H9 (cell line): ENCODE data around the gene PTPMT1. TPM values are rescaled to one million over a fixed set of nuclear protein-coding genes. Genes with fewer than 3 reads are reported as not detected.

Experiments
- DNase-seq: peaks from one replicate; pipeline ENCODE4 v3.0.0-alpha.2; 2017
- H2AFZ ChIP-seq: one replicate; pipeline ENCODE4 v1.6.1; 2013; ENCODE audit warnings: mild to moderate bottlenecking, low read length, control low read depth, moderate library complexity
- H2AK5ac ChIP-seq: 2 replicates; pipeline ENCODE4 v1.6.1; 2013; ENCODE audit warnings: low read length, control low read depth, mixed read lengths; ENCODE audit not compliant: insufficient read length
- H2BK120ac ChIP-seq: one replicate; pipeline ENCODE4 v1.6.1; 2013; ENCODE audit warnings: low read depth, mild to moderate bottlenecking, low read length, control low read depth, inconsistent platforms; ENCODE audit not compliant: poor library complexity, severe bottlenecking
- H2BK12ac ChIP-seq: 2 replicates; pipeline ENCODE4 v1.6.1; 2013; ENCODE audit warnings: low read length, control low read depth, mixed read lengths, low read depth; ENCODE audit not compliant: insufficient read length
- H2BK15ac ChIP-seq: 2 replicates; pipeline ENCODE4 v1.6.1; 2013; ENCODE audit warnings: low read depth, low read length, control low read depth
- H2BK20ac ChIP-seq: one replicate; pipeline ENCODE4 v1.6.1; 2013; ENCODE audit warnings: low read depth, mild to moderate bottlenecking, low read length, control low read depth, inconsistent platforms; ENCODE audit not compliant: poor library complexity, severe bottlenecking
- H2BK5ac ChIP-seq: 2 replicates; pipeline ENCODE4 v1.6.1; 2013; ENCODE audit warnings: low read length, control low read depth, mixed read lengths; ENCODE audit not compliant: insufficient read length
- H3K14ac ChIP-seq: 2 replicates; pipeline ENCODE4 v1.6.1; 2013; ENCODE audit warnings: low read length, control low read depth; ENCODE audit not compliant: insufficient read depth
- H3K18ac ChIP-seq: 2 replicates; pipeline ENCODE4 v1.6.1; 2013; ENCODE audit warnings: low read depth, mild to moderate bottlenecking, mixed read lengths, low read length, control low read depth; ENCODE audit not compliant: insufficient read length
- H3K23ac ChIP-seq: 2 replicates; pipeline ENCODE4 v1.6.1; 2013; ENCODE audit warnings: low read length, control low read depth, mixed read lengths, low read depth; ENCODE audit not compliant: insufficient read length
- H3K23me2 ChIP-seq: 2 replicates; pipeline ENCODE4 v1.6.1; 2013; ENCODE audit warnings: low read depth, mild to moderate bottlenecking, mixed read lengths, low read length, control low read depth; ENCODE audit not compliant: insufficient read length, poor library complexity, severe bottlenecking
- H3K27ac ChIP-seq: 2 replicates; pipeline ENCODE4 v1.5.1; 2013; ENCODE audit warnings: low read length, control low read depth, mixed read lengths, low read depth; ENCODE audit not compliant: insufficient read length
- H3K27me3 ChIP-seq: 2 replicates; pipeline ENCODE4 v1.6.1; 2013; ENCODE audit warnings: low read length, control low read depth, inconsistent platforms; ENCODE audit not compliant: insufficient read depth
- H3K4ac ChIP-seq: 2 replicates; pipeline ENCODE4 v1.6.1; 2013; ENCODE audit warnings: low read depth, mild to moderate bottlenecking, control low read depth, inconsistent platforms, low read length, moderate library complexity
- H3K4me1 ChIP-seq: 2 replicates; pipeline ENCODE4 v1.6.1; 2013; ENCODE audit warnings: low read length, control low read depth, inconsistent platforms; ENCODE audit not compliant: insufficient read depth
- H3K4me2 ChIP-seq: 2 replicates; pipeline ENCODE4 v1.6.1; 2013; ENCODE audit warnings: low read length, control low read depth, mixed read lengths; ENCODE audit not compliant: insufficient read length, insufficient read depth
- H3K56ac ChIP-seq: 2 replicates; pipeline ENCODE4 v1.6.1; 2013; ENCODE audit warnings: low read depth, mild to moderate bottlenecking, mixed read lengths, low read length, control low read depth; ENCODE audit not compliant: insufficient read length
- H3K79me1 ChIP-seq: 2 replicates; pipeline ENCODE4 v1.6.1; 2013; ENCODE audit warnings: low read depth, mild to moderate bottlenecking, moderate library complexity, low read length, control low read depth, inconsistent platforms; ENCODE audit not compliant: insufficient read depth, poor library complexity, severe bottlenecking
- H3K79me2 ChIP-seq: 2 replicates; pipeline ENCODE4 v1.6.1; 2013; ENCODE audit warnings: low read length, control low read depth, inconsistent platforms; ENCODE audit not compliant: insufficient read depth
- H3K9ac ChIP-seq: 2 replicates; pipeline ENCODE4 v1.6.1; 2013; ENCODE audit warnings: low read length, control low read depth, mixed read lengths; ENCODE audit not compliant: insufficient read length; ENCODE audit errors: extremely low read depth
- H3K9me3 ChIP-seq: one replicate; pipeline ENCODE4 v1.6.1; 2013; ENCODE audit warnings: low read depth, low read length, inconsistent platforms; ENCODE audit not compliant: control insufficient read depth
- H3T11ph ChIP-seq: one replicate; pipeline ENCODE4 v1.6.1; 2013; ENCODE audit warnings: mild to moderate bottlenecking, low read length, control low read depth, inconsistent platforms
- H4K20me1 ChIP-seq: one replicate; pipeline ENCODE4 v1.6.1; 2013; ENCODE audit not compliant: control insufficient read depth, insufficient read length, insufficient read depth
- H4K5ac ChIP-seq: 2 replicates; pipeline ENCODE4 v1.6.1; 2013; ENCODE audit warnings: low read depth, mild to moderate bottlenecking, mixed read lengths, low read length, control low read depth; ENCODE audit not compliant: insufficient read length
- H4K8ac ChIP-seq: replicated peaks from 2 replicates; pipeline ENCODE4 v1.6.1; 2013; ENCODE audit warnings: low read length, control low read depth, mixed read lengths, low read depth; ENCODE audit not compliant: insufficient read length
- H4K91ac ChIP-seq: 2 replicates; pipeline ENCODE4 v1.6.1; 2013; ENCODE audit warnings: low read depth, mild to moderate bottlenecking, moderate library complexity, mixed read lengths, low read length, control low read depth; ENCODE audit not compliant: insufficient read length
- H3K27ac Mint-ChIP-seq, 3 experiments: 2 replicates in 2 of 3; 3 replicates in 1 of 3; pipeline ENCODE4 v1.8.0; 2020 to 2021; ENCODE audit warnings: mixed read lengths in 3 of 3, mild to moderate bottlenecking in 1 of 3, moderate library complexity in 1 of 3
- H3K27me3 Mint-ChIP-seq: 2 replicates; pipeline ENCODE4 v1.8.0; 2021; ENCODE audit warnings: low read depth, mild to moderate bottlenecking, moderate library complexity, mixed read lengths
- H3K36me3 Mint-ChIP-seq, 3 experiments: 2 replicates in 2 of 3; 3 replicates in 1 of 3; pipeline ENCODE4 v1.8.0; 2020 to 2021; ENCODE audit warnings: low read depth in 3 of 3, mixed read lengths in 3 of 3; ENCODE audit not compliant: insufficient read depth in 1 of 3
- H3K4me1 Mint-ChIP-seq, 2 experiments: 2 replicates each; pipeline ENCODE4 v1.8.0; 2020; ENCODE audit warnings: mixed read lengths in 2 of 2
- H3K4me3 Mint-ChIP-seq, 2 experiments: 2 replicates in 1 of 2; 3 replicates in 1 of 2; pipeline ENCODE4 v1.8.0; 2020 to 2021; ENCODE audit warnings: mild to moderate bottlenecking in 2 of 2, mixed read lengths in 2 of 2, moderate library complexity in 1 of 2
- H3K9me3 Mint-ChIP-seq, 2 experiments: 2 replicates in 1 of 2; 3 replicates in 1 of 2; pipeline ENCODE4 v1.8.0; 2020; ENCODE audit warnings: mild to moderate bottlenecking in 2 of 2, mixed read lengths in 2 of 2, moderate library complexity in 1 of 2
- CTCF ChIP-seq: fragments of 200-600 bp; sonication (generic); conservative IDR thresholded peaks from 3 replicates; pipeline ENCODE4 v1.8.0; 2021; ENCODE audit warnings: antibody characterized with exemption, mild to moderate bottlenecking
- WGBS: extraction: QIAGEN DNeasy Blood & Tissue Kit; methylation state at CpG from one replicate; pipeline ENCODE4 v1.1.7; 2013; ENCODE audit warnings: missing lambda C conversion rate, low lambda C conversion rate, mixed read lengths; ENCODE audit not compliant: insufficient read length; ENCODE audit errors: extremely low coverage; 5-methylcytosine and 5-hydroxymethylcytosine counted together
- total RNA-seq: library from RNA; stranded (reverse); gene quantifications from 2 replicates; pipeline ENCODE4 v1.2.1, GENCODE V29; 2021

PTPMT1 gene
- total RNA-seq, 1 experiment from 2014 or later, result 72.9 TPM

GRCh38 chr11:47552566-47553405 lies 12.6 kb upstream of the PTPMT1 start, which contains the start of gene CELF1:
Gene CELF1 (minus strand): TSS chr11:47553132. CDS start chr11:47499523, 53,609 bp downstream.
- H3K4me1 ChIP-seq, result no peaks in the 10 kb centered on the region; the same call in 1 of the 2 replicates
- H2AK5ac ChIP-seq, result no peak within 1 kb of the TSS
- no peak within 1 kb of the TSS for H2AFZ ChIP-seq
- H3K23ac ChIP-seq, result no peak within 1 kb of the TSS
- H2BK5ac ChIP-seq, result no peak within 1 kb of the TSS
- H2BK120ac ChIP-seq, result no peak within 1 kb of the TSS
- no peak within 1 kb of the TSS for H3T11ph ChIP-seq
- H3K27ac ChIP-seq, result peak within 1 kb of the TSS; percentile 3
- H3K79me1 ChIP-seq, result no peaks in the 10 kb centered on the region
- H4K8ac ChIP-seq, result no peak within 1 kb of the TSS
- H3K36me3 Mint-ChIP-seq, result peaks cover 14 to 31% (median 19%) of the 10 kb centered on the region in 3 experiments; a peak in 6 of 7 replicates
- H3K4me2 ChIP-seq, result peak within 1 kb of the TSS; percentile 86
- no peaks in the 10 kb centered on the region for H3K9me3 ChIP-seq
- peaks cover 25 to 26% of the 10 kb centered on the region in 2 experiments for H3K4me1 Mint-ChIP-seq
- H4K5ac ChIP-seq, result no peak within 1 kb of the TSS
- no CpG with 5 or more reads among the region's 89 CpGs for WGBS
- peak; percentile 92 for DNase-seq
- no peak within 1 kb of the TSS for H3K56ac ChIP-seq
- H3K9ac ChIP-seq, result peak within 1 kb of the TSS; percentile 84
- no peak within 1 kb of the TSS for H2BK20ac ChIP-seq
- peak; percentile 96 for TF ChIP-seq CTCF
- H3K4ac ChIP-seq, result no peak within 1 kb of the TSS; the same call in 1 of the 2 replicates
- H2BK15ac ChIP-seq, result no peak within 1 kb of the TSS
- no peak within 1 kb of the TSS for H4K91ac ChIP-seq
- H3K23me2 ChIP-seq, result peaks cover 3% of the 10 kb centered on the region
- peak within 1 kb of the TSS; percentile 96 to 100 (median 99) for H3K27ac Mint-ChIP-seq
- peak within 1 kb of the TSS; percentile 99 to 100 for H3K4me3 Mint-ChIP-seq
- no peak within 1 kb of the TSS for H2BK12ac ChIP-seq
- H3K27me3 Mint-ChIP-seq, result peaks cover 2% of the 10 kb centered on the region; the same call in 1 of the 2 replicates
- peaks cover 40% of the 10 kb centered on the region for H3K79me2 ChIP-seq
- H3K27me3 ChIP-seq, result no peaks in the 10 kb centered on the region
- peaks cover 0 to 3% of the 10 kb centered on the region in 2 experiments; a peak in 1 of 5 replicates for H3K9me3 Mint-ChIP-seq
- peak within 1 kb of the TSS; percentile 68 for H3K14ac ChIP-seq
- peak within 1 kb of the TSS; percentile 53 for H3K18ac ChIP-seq
- H4K20me1 ChIP-seq, result no peaks in the 10 kb centered on the region
